Measurements from ENCODE around the gene SLC5A1. TPM values are rescaled to one million over a fixed set of nuclear protein-coding genes. Genes with fewer than 3 reads are reported as not detected.

The SLC5A1 gene
- total RNA-seq, 1 donor from 2014 or later, result not detected

GRCh38 chr22:32083000-32083399 is 39.9 kb downstream of the SLC5A1 start:
- Mint-ChIP-seq H3K4me3 (ENCODE audit: low read depth) (no peak overlapping the region), H3K9me3 (ENCODE audit: low read depth) (no peaks in the 10 kb centered on the region), H3K27me3 (peaks cover 23% of the 10 kb centered on the region), H3K4me1 (ENCODE audit: low read depth) (peaks cover 5% of the 10 kb centered on the region), H3K36me3 (ENCODE audit: insufficient read depth) (no peaks in the 10 kb centered on the region), H3K27ac (no peak overlapping the region)
- no peak for DNase-seq (ENCODE audit: low spot score, unreplicated experiment)
- TF ChIP-seq CTCF (IDR thresholded peaks at IDR 0.05; ENCODE audit: unreplicated experiment), result no peak

- no peak overlapping the region for H3K4me3 Mint-ChIP-seq (ENCODE audit: low read depth)
- no peaks in the 10 kb centered on the region for H3K36me3 Mint-ChIP-seq (ENCODE audit: insufficient read depth)
- peaks cover 28% of the 10 kb centered on the region for H3K27me3 Mint-ChIP-seq
- H3K27ac Mint-ChIP-seq, result no peak overlapping the region
- DNase-seq (ENCODE audit: low spot score, unreplicated experiment), result no peak
- no peaks in the 10 kb centered on the region for H3K9me3 Mint-ChIP-seq (ENCODE audit: low read depth)
- peaks cover 5% of the 10 kb centered on the region for H3K4me1 Mint-ChIP-seq (ENCODE audit: low read depth)
- TF ChIP-seq CTCF (IDR thresholded peaks at IDR 0.05; ENCODE audit: unreplicated experiment), result no peak
Measured at GRCh38 chr22:32083814-32084213, 40.8 kb downstream of the SLC5A1 start.

GRCh38 chr22:32088084-32088483 is 45.0 kb downstream of the SLC5A1 start:
- Mint-ChIP-seq H3K27ac (no peak overlapping the region), H3K9me3 (ENCODE audit: low read depth) (no peaks in the 10 kb centered on the region), H3K4me3 (ENCODE audit: low read depth) (no peak overlapping the region), H3K4me1 (ENCODE audit: low read depth) (no peaks in the 10 kb centered on the region), H3K36me3 (ENCODE audit: insufficient read depth) (no peaks in the 10 kb centered on the region), H3K27me3 (peaks cover 23% of the 10 kb centered on the region)
- no peak for DNase-seq (ENCODE audit: low spot score, unreplicated experiment)
- no peak for TF ChIP-seq CTCF (IDR thresholded peaks at IDR 0.05; ENCODE audit: unreplicated experiment)

- Mint-ChIP-seq H3K9me3 (ENCODE audit: low read depth) (no peaks in the 10 kb centered on the region), H3K36me3 (ENCODE audit: insufficient read depth) (no peaks in the 10 kb centered on the region), H3K27ac (no peak overlapping the region), H3K4me1 (ENCODE audit: low read depth) (no peaks in the 10 kb centered on the region), H3K27me3 (peaks cover 46% of the 10 kb centered on the region), H3K4me3 (ENCODE audit: low read depth) (no peak overlapping the region)
- no peak for TF ChIP-seq CTCF (IDR thresholded peaks at IDR 0.05; ENCODE audit: unreplicated experiment)
- no peak for DNase-seq (ENCODE audit: low spot score, unreplicated experiment)
Measured at GRCh38 chr22:32097018-32097417, 54.0 kb downstream of the SLC5A1 start.

GRCh38 chr22:32097881-32098499 is 54.9 kb downstream of the SLC5A1 start:
- H3K27ac Mint-ChIP-seq, result no peak overlapping the region
- H3K9me3 Mint-ChIP-seq (ENCODE audit: low read depth), result no peaks in the 10 kb centered on the region
- no peak for TF ChIP-seq CTCF (IDR thresholded peaks at IDR 0.05; ENCODE audit: unreplicated experiment)
- peaks cover 44% of the 10 kb centered on the region for H3K27me3 Mint-ChIP-seq
- H3K4me3 Mint-ChIP-seq (ENCODE audit: low read depth), result no peak overlapping the region
- H3K4me1 Mint-ChIP-seq (ENCODE audit: low read depth), result no peaks in the 10 kb centered on the region
- no peak for DNase-seq (ENCODE audit: low spot score, unreplicated experiment)
- H3K36me3 Mint-ChIP-seq (ENCODE audit: insufficient read depth), result no peaks in the 10 kb centered on the region
